Aorta (tissue), 5 donors: ENCODE data around the gene RIPK4. TPM values are rescaled to one million over a fixed set of nuclear protein-coding genes. Genes with fewer than 3 reads are reported as not detected.

Source experiments
- ATAC-seq: fragments of 200-7000 bp; cut with Tn5 transposase; one replicate; pipeline ENCODE4 v1.9.1; 2022; ENCODE audit warnings: moderate library complexity; ENCODE audit not compliant: low FRiP score
- DNase-seq, 2 donors: peaks; one replicate each; pipeline ENCODE4 v3.0.0-alpha.2; 2020
- H3K27ac ChIP-seq, 2 donors: one replicate each; pipeline ENCODE4 v1.5.1; 2013; ENCODE audit warnings: low read length in 2 of 2, mild to moderate bottlenecking in 2 of 2, moderate library complexity in 2 of 2, control low read depth in 1 of 2, inconsistent platforms in 1 of 2, low read depth in 1 of 2
- H3K27me3 ChIP-seq, 2 donors: one replicate each; pipeline ENCODE4 v1.6.1; 2013; ENCODE audit warnings: control low read depth in 1 of 2, low read length in 1 of 2, mild to moderate bottlenecking in 1 of 2, moderate library complexity in 1 of 2; ENCODE audit not compliant: insufficient read depth in 2 of 2, control insufficient read depth in 1 of 2
- H3K36me3 ChIP-seq, 2 donors: one replicate each; pipeline ENCODE4 v1.6.1; 2013; ENCODE audit warnings: control low read depth in 1 of 2, low read length in 1 of 2, mild to moderate bottlenecking in 1 of 2; ENCODE audit not compliant: insufficient read depth in 2 of 2, control insufficient read depth in 1 of 2
- H3K4me1 ChIP-seq, 2 donors: one replicate each; pipeline ENCODE4 v1.6.1; 2013; ENCODE audit warnings: low read length in 2 of 2, control low read depth in 1 of 2, mild to moderate bottlenecking in 1 of 2, moderate library complexity in 1 of 2; ENCODE audit not compliant: insufficient read depth in 2 of 2, control insufficient read depth in 1 of 2
- H3K4me3 ChIP-seq, 2 donors: one replicate each; pipeline ENCODE4 v1.5.1; 2013; ENCODE audit warnings: low read length in 2 of 2, control low read depth in 1 of 2, mild to moderate bottlenecking in 1 of 2
- H3K9me3 ChIP-seq: one replicate; pipeline ENCODE4 v1.6.1; 2013; ENCODE audit warnings: mild to moderate bottlenecking, low read length; ENCODE audit not compliant: control insufficient read depth
- WGBS, 2 donors: extraction: QIAGEN DNeasy Blood & Tissue Kit; methylation state at CpG; one replicate each; pipeline ENCODE4 v1.1.7; 2013; 5-methylcytosine and 5-hydroxymethylcytosine counted together
- intact Hi-C, 2 donors: fragments of 100-400 bp; cut with DNase I; formaldehyde crosslinking; loops; one replicate each; pipeline versions ENCODE4 v1.14.2 to v1.15.0; 2022
- polyA plus RNA-seq, 2 donors: library from polyadenylated mRNA; stranded (reverse); fragments of 200-250 nt; gene quantifications; one replicate each; pipeline ENCODE4 v1.2.3, GENCODE V29; 2013
- total RNA-seq, 2 donors: library from RNA; stranded (reverse); fragmentation: NEBNext Ultra II Directional; extraction: Animal tissue kit (Norgen Biotek cat#: 25700); gene quantifications; one replicate each; pipeline ENCODE4 v1.2.1, GENCODE V29; 2021
- donor health status: healthy with polysubstance abuse.
- donor health status: Bipolar disorder and iron deficiency.
- donor health status: DM: no; HTN: no; CAD: no.
- donor health status: DM: no; HTN: no; CAD: no.
- donor health status: DM: yes; HTN: yes; CAD: no.

RIPK4 gene
- total and polyA plus RNA-seq, 4 donors, result 3.0 to 8.9 (median 5.5) TPM

GRCh38 chr21:41806773-41807172 lies 39.9 kb upstream of the RIPK4 start:
- H3K4me1 ChIP-seq, result no peaks in the 10 kb centered on the region
- DNase-seq, result no peak
- H3K9me3 ChIP-seq, result no peaks in the 10 kb centered on the region
- H3K4me3 ChIP-seq, result no peak overlapping the region
- ATAC-seq, result no peak
- intact Hi-C loops, result loop anchor here in 1 of 2 donors (10.0 kb wide), 1 partner anchor 58 kb away; no protein-coding TSS in a partner anchor
- WGBS, 2 donors, result 97% methylated on average over 4 of the region's 4 CpGs
- peaks cover 0 to 5% of the 10 kb centered on the region in 2 donors for H3K36me3 ChIP-seq
- H3K27ac ChIP-seq, result no peak overlapping the region
- H3K27me3 ChIP-seq, result no peaks in the 10 kb centered on the region

- Histone ChIP-seq H3K27ac (no peak overlapping the region), H3K36me3 (peaks cover 0 to 6% of the 10 kb centered on the region in 2 donors), H3K4me1 (no peaks in the 10 kb centered on the region), H3K27me3 (no peaks in the 10 kb centered on the region), H3K4me3 (no peak overlapping the region), H3K9me3 (no peaks in the 10 kb centered on the region)
- intact Hi-C loops, result loop anchor here in 1 of 2 donors (10.0 kb wide), 1 partner anchor 59 kb away; no protein-coding TSS in a partner anchor
- DNase-seq (no peak), ATAC-seq (no peak)
- 98 to 100% methylated on average over 4 of the region's 4 CpGs for WGBS, 2 donors
Observed at GRCh38 chr21:41805643-41806042, 38.8 kb upstream of the RIPK4 start.

- 94 to 95% methylated on average over 10 of the region's 10 CpGs for WGBS, 2 donors
- no peak for DNase-seq
- H3K9me3 ChIP-seq, result no peaks in the 10 kb centered on the region
- no peak for ATAC-seq
- no peak overlapping the region for H3K4me3 ChIP-seq
- H3K27me3 ChIP-seq, result no peaks in the 10 kb centered on the region
- intact Hi-C loops, result loop anchor here in 1 of 2 donors (10.0 kb wide), 1 partner anchor 60 kb away; no protein-coding TSS in a partner anchor
- H3K36me3 ChIP-seq, result peaks cover 0 to 4% of the 10 kb centered on the region in 2 donors
- H3K27ac ChIP-seq, result no peak overlapping the region
- no peaks in the 10 kb centered on the region for H3K4me1 ChIP-seq
Observed at GRCh38 chr21:41805038-41805437, 38.2 kb upstream of the RIPK4 start.

- H3K27ac ChIP-seq, result no peak overlapping the region
- H3K4me1 ChIP-seq, result no peaks in the 10 kb centered on the region
- no peaks in the 10 kb centered on the region for H3K27me3 ChIP-seq
- H3K36me3 ChIP-seq, result peaks cover 0 to 1% of the 10 kb centered on the region in 2 donors
- H3K9me3 ChIP-seq, result no peaks in the 10 kb centered on the region
- DNase-seq, result no peak
- no peak overlapping the region for H3K4me3 ChIP-seq
- ATAC-seq, result no peak
- intact Hi-C loops, result loop anchor here in 1 of 2 donors (10.0 kb wide), 1 partner anchor 60 kb away; no protein-coding TSS in a partner anchor
- 96 to 98% methylated on average over 9 to 10 of the region's 10 CpGs for WGBS, 2 donors
Observed at GRCh38 chr21:41804381-41804780, 37.5 kb upstream of the RIPK4 start.

- Histone ChIP-seq H3K9me3 (no peaks in the 10 kb centered on the region), H3K4me1 (no peaks in the 10 kb centered on the region), H3K4me3 (no peak overlapping the region), H3K27me3 (no peaks in the 10 kb centered on the region), H3K36me3 (peaks cover 0 to 1% of the 10 kb centered on the region in 2 donors), H3K27ac (no peak overlapping the region)
- DNase-seq, result peak in 1 of 2 donors; percentile 66
- ATAC-seq, result no peak
- intact Hi-C loops, result loop anchor here in 1 of 2 donors (10.0 kb wide), 1 partner anchor 61 kb away; no protein-coding TSS in a partner anchor
- 82 to 86% methylated on average over 13 of the region's 13 CpGs for WGBS, 2 donors
Observed at GRCh38 chr21:41803316-41803715, 36.5 kb upstream of the RIPK4 start.

DNA sequence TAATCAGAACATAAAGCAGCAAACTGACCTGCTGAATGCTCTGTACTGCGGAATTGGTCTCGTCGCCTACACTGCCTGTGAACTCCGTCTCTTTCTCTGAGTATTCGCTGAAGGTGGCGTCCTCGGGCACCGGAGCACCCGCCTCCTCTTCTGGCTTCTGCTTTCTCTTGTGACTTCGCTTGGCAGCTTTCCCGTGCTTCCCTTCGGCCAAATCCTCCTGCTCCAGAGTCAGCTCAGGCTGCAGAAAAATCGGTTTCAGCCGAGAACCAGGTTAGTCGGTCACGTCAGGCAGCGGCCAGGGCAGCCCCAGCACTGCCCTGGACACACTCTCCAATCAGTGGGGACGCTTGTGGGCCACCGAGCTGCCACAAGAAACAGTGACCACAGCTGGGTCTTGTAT lies 35.8 kb upstream of the RIPK4 start:
- no peaks in the 10 kb centered on the region for H3K27me3 ChIP-seq
- DNase-seq (peak; percentile 85 to 88), ATAC-seq (peak; percentile 58)
- no peak overlapping the region for H3K27ac ChIP-seq
- H3K9me3 ChIP-seq, result no peaks in the 10 kb centered on the region
- 26% methylated on average over 19 of the region's 19 CpGs for WGBS, 2 donors
- H3K4me1 ChIP-seq, result no peaks in the 10 kb centered on the region
- no peak overlapping the region for H3K4me3 ChIP-seq
- H3K36me3 ChIP-seq, result peaks cover 0 to 1% of the 10 kb centered on the region in 2 donors
- intact Hi-C loops, result loop anchor here in 1 of 2 donors (10.0 kb wide), 1 partner anchor 62 kb away; no protein-coding TSS in a partner anchor

GRCh38 chr21:41802198-41802584 lies 35.3 kb upstream of the RIPK4 start:
- H3K9me3 ChIP-seq, result no peaks in the 10 kb centered on the region
- intact Hi-C loops, result loop anchor here in 1 of 2 donors (10.0 kb wide), 1 partner anchor 63 kb away; no protein-coding TSS in a partner anchor
- H3K27ac ChIP-seq, result no peak overlapping the region
- H3K4me3 ChIP-seq, result no peak overlapping the region
- peaks cover 0 to 1% of the 10 kb centered on the region in 2 donors for H3K36me3 ChIP-seq
- 76 to 90% methylated on average over 5 of the region's 5 CpGs for WGBS, 2 donors
- H3K27me3 ChIP-seq, result no peaks in the 10 kb centered on the region
- DNase-seq (peak in 1 of 2 donors; percentile 17), ATAC-seq (no peak)
- H3K4me1 ChIP-seq, result no peaks in the 10 kb centered on the region

GRCh38 chr21:41801321-41802197 lies 34.7 kb upstream of the RIPK4 start:
- H3K36me3 ChIP-seq, result peaks cover 0 to 1% of the 10 kb centered on the region in 2 donors
- no peak overlapping the region for H3K27ac ChIP-seq
- H3K9me3 ChIP-seq, result no peaks in the 10 kb centered on the region
- H3K4me3 ChIP-seq, result no peak overlapping the region
- intact Hi-C loops, result loop anchor here in 1 of 2 donors (10.0 kb wide), 1 partner anchor 63 kb away; no protein-coding TSS in a partner anchor
- DNase-seq (peak in 1 of 2 donors; percentile 60), ATAC-seq (no peak)
- no peaks in the 10 kb centered on the region for H3K4me1 ChIP-seq
- WGBS, 2 donors, result 93 to 94% methylated on average over 32 of the region's 32 CpGs
- no peaks in the 10 kb centered on the region for H3K27me3 ChIP-seq
